ENCODE measurements around the gene DCLK2.
"Not testable (repeated sequence)": the region's sequence is repeated elsewhere in the genome, so short reads cannot be mapped to it uniquely, and the experiment has no call there.

DCLK2 gene

GRCh38 chr4:150150629-150151062 lies 72.4 kb downstream of the DCLK2 start:
- no peak for DNase-seq (ENCODE audit: low read depth in 2 of 2)

GRCh38 chr4:150152766-150153165 lies 74.5 kb downstream of the DCLK2 start:
- DNase-seq (ENCODE audit: low read depth in 2 of 2): no peak

- DNase-seq (ENCODE audit: low read depth in 2 of 2): no peak
Measured at GRCh38 chr4:150155391-150155790, 77.1 kb downstream of the DCLK2 start.

- no peak for DNase-seq (ENCODE audit: low read depth in 2 of 2)
Measured at GRCh38 chr4:150156543-150156942, 78.3 kb downstream of the DCLK2 start.

- no peak for DNase-seq (ENCODE audit: low read depth in 2 of 2)
Measured at GRCh38 chr4:150158041-150158440, 79.8 kb downstream of the DCLK2 start.

- no peak for DNase-seq (ENCODE audit: low read depth in 2 of 2)
Measured at GRCh38 chr4:150160473-150160872, 82.2 kb downstream of the DCLK2 start.

GRCh38 chr4:150161109-150161508 lies 82.9 kb downstream of the DCLK2 start:
- DNase-seq (ENCODE audit: low read depth in 2 of 2): no peak

GRCh38 chr4:150162020-150162419 lies 83.8 kb downstream of the DCLK2 start:
- not testable (repeated sequence) for DNase-seq (ENCODE audit: low read depth in 2 of 2)

GRCh38 chr4:150164055-150164454 lies 85.8 kb downstream of the DCLK2 start:
- DNase-seq (ENCODE audit: low read depth in 2 of 2): no peak

- no peak for DNase-seq (ENCODE audit: low read depth in 2 of 2)
Measured at GRCh38 chr4:150164956-150165629, 86.8 kb downstream of the DCLK2 start.

GRCh38 chr4:150167054-150167453 lies 88.8 kb downstream of the DCLK2 start:
- DNase-seq (ENCODE audit: low read depth in 2 of 2): no peak

GRCh38 chr4:150173432-150173861 lies 95.2 kb downstream of the DCLK2 start:
- no peak for DNase-seq (ENCODE audit: low read depth in 2 of 2)

- no peak for DNase-seq (ENCODE audit: low read depth in 2 of 2)
Measured at GRCh38 chr4:150173982-150174398, 95.7 kb downstream of the DCLK2 start.

GRCh38 chr4:150176547-150176946 lies 98.3 kb downstream of the DCLK2 start:
- DNase-seq (ENCODE audit: low read depth in 2 of 2): no peak

- no peak for DNase-seq (ENCODE audit: low read depth in 2 of 2)
Measured at GRCh38 chr4:150178161-150178560, 99.9 kb downstream of the DCLK2 start.

GRCh38 chr4:150181536-150181935 lies 103.3 kb downstream of the DCLK2 start:
- DNase-seq (ENCODE audit: low read depth in 2 of 2): no peak

- no peak for DNase-seq (ENCODE audit: low read depth in 2 of 2)
Measured at GRCh38 chr4:150182794-150183193, 104.5 kb downstream of the DCLK2 start.

GRCh38 chr4:150185033-150185432 lies 106.8 kb downstream of the DCLK2 start:
- not testable (repeated sequence) for DNase-seq (ENCODE audit: low read depth in 2 of 2)

GRCh38 chr4:150192986-150193385 lies 114.7 kb downstream of the DCLK2 start:
- no peak for DNase-seq (ENCODE audit: low read depth in 2 of 2)

- not testable (repeated sequence) for DNase-seq (ENCODE audit: low read depth in 2 of 2)
Measured at GRCh38 chr4:150197256-150197655, 119.0 kb downstream of the DCLK2 start.

GRCh38 chr4:150199056-150199455 lies 120.8 kb downstream of the DCLK2 start:
- DNase-seq (ENCODE audit: low read depth in 2 of 2): no peak

- DNase-seq (ENCODE audit: low read depth in 2 of 2): no peak
Measured at GRCh38 chr4:150205016-150205415, 126.8 kb downstream of the DCLK2 start.

- no peak for DNase-seq (ENCODE audit: low read depth in 2 of 2)
Measured at GRCh38 chr4:150206265-150206664, 128.0 kb downstream of the DCLK2 start.

GRCh38 chr4:150206954-150207353 lies 128.7 kb downstream of the DCLK2 start:
- no peak for DNase-seq (ENCODE audit: low read depth in 2 of 2)

All from activated CD4-positive, alpha-beta T cell treated with anti-CD3 and anti-CD28 coated beads for 24 hours (primary cell).